HG03159 (cell line): ENCODE results near the gene ZC3H14.

ENCODE experiments used
- ATAC-seq: cut with Tn5 transposase; IDR thresholded peaks from one replicate; pipeline ENCODE4 v1.9.1; 2021; ENCODE audit warnings: mild to moderate bottlenecking, moderate library complexity; ENCODE audit not compliant: unreplicated experiment

ZC3H14 gene

GRCh38 chr14:88551980-88552431 is 10.8 kb upstream of the ZC3H14 start:
- ATAC-seq = no peak

- no peak for ATAC-seq
Measured at GRCh38 chr14:88552876-88553275, 10.0 kb upstream of the ZC3H14 start.

- ATAC-seq = no peak
Measured at GRCh38 chr14:88553886-88554456, 8.9 kb upstream of the ZC3H14 start.

- no peak for ATAC-seq
Measured at GRCh38 chr14:88554457-88555286, 8.2 kb upstream of the ZC3H14 start, which contains the start of gene PTPN21. PTPN21 (minus strand) TSS chr14:88555007; CDS start chr14:88550417, 4,590 bp downstream.

- ATAC-seq = no peak
Measured at GRCh38 chr14:88556581-88556980, 6.3 kb upstream of the ZC3H14 start.

- no peak for ATAC-seq
Measured at GRCh38 chr14:88559852-88560251, 3.0 kb upstream of the ZC3H14 start.

GRCh38 chr14:88562532-88562830 is 356 bp upstream of the ZC3H14 start:
- peak; percentile 1 for ATAC-seq

- no peak for ATAC-seq
Measured at GRCh38 chr14:88563845-88564244, 1.0 kb downstream of the ZC3H14 start.

GRCh38 chr14:88565427-88565826 is 2.6 kb downstream of the ZC3H14 start:
- no peak for ATAC-seq

- no peak for ATAC-seq
Measured at GRCh38 chr14:88568196-88568595, 5.4 kb downstream of the ZC3H14 start.

GRCh38 chr14:88572117-88572516 is 9.3 kb downstream of the ZC3H14 start:
- ATAC-seq = no peak

- no peak for ATAC-seq
Measured at GRCh38 chr14:88576222-88576621, 13.4 kb downstream of the ZC3H14 start.

- ATAC-seq = no peak
Measured at GRCh38 chr14:88584451-88584850, 21.6 kb downstream of the ZC3H14 start.

GRCh38 chr14:88588081-88588480 is 25.2 kb downstream of the ZC3H14 start:
- no peak for ATAC-seq

GRCh38 chr14:88590173-88590572 is 27.3 kb downstream of the ZC3H14 start:
- no peak for ATAC-seq

- ATAC-seq = no peak
Measured at GRCh38 chr14:88592031-88592430, 29.2 kb downstream of the ZC3H14 start.

GRCh38 chr14:88597038-88597437 is 34.2 kb downstream of the ZC3H14 start:
- ATAC-seq = no peak

GRCh38 chr14:88597601-88598000 is 34.8 kb downstream of the ZC3H14 start:
- no peak for ATAC-seq

- ATAC-seq = no peak
Measured at GRCh38 chr14:88598097-88598675, 35.3 kb downstream of the ZC3H14 start.

GRCh38 chr14:88599326-88599725 is 36.5 kb downstream of the ZC3H14 start:
- ATAC-seq = no peak

GRCh38 chr14:88599761-88600439 is 37.1 kb downstream of the ZC3H14 start:
- ATAC-seq = peak; percentile 95

- no peak for ATAC-seq
Measured at GRCh38 chr14:88604212-88604611, 41.4 kb downstream of the ZC3H14 start.
